COR-L47 (cell line): ENCODE measurements around the gene KAZN.

Experiments
- DNase-seq: peaks from one replicate; lab custom pipeline; 2025; lab: John Stamatoyannopoulos, UW

KAZN gene

DNA sequence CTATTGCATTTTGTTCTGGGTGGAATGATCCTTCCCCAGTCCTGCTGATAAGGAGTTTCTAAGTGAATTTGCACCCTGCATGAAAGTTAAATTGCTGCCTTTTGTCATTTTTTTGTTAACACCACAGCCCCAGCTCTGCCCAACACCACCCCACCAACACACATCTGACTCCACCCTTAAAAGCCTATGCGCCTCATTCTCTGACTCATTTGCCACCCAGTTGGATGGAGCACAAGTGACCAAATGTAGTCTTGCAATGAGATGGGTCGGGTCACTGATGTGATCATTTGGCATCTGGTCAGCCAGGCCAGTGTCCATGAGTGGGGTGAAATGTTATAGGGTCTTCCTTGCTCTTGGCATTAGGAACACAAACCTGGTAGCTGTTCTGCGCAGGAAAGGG, 256.8 kb downstream of the KAZN start:
- DNase-seq = no peak

GRCh38 chr1:14855801-14856200, 257.3 kb downstream of the KAZN start:
- no peak for DNase-seq

DNA sequence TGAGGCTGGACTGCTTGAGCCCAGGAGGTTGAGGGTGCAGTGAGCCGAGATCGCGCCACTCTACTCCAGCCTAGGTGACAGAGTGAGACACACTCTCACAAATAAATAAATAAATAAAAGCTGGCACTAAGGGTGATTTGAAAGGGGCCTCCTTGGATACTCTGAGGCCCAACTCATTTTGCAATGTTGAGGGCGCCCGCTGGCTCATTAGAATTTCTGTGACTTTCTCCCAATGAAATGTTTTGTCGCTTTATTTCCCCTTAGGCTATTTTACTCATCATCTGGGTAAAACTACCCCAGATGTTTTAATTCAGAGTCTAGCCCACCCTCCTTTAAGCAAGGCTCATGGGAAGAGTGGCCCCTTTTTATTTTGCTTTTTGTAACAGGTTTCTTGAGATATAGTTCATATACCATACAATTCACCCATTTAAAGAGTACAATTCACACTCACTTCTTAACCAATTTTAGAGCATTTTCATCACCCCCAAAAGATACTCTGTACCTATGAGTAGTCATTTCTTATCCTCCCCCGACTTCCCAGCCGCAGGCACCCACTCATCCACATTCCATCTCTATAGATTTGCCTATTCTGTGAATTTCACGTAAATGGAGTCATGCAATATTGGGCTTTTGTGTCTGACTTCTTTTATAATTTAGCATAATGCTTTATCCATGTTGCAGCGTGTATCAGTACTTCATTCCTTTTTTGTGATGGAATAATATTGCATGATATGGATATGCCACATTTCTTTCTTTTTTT, 259.1 kb downstream of the KAZN start:
- DNase-seq = no peak

- DNase-seq = no peak
Observed at GRCh38 chr1:14862114-14862771, 263.8 kb downstream of the KAZN start.

DNA sequence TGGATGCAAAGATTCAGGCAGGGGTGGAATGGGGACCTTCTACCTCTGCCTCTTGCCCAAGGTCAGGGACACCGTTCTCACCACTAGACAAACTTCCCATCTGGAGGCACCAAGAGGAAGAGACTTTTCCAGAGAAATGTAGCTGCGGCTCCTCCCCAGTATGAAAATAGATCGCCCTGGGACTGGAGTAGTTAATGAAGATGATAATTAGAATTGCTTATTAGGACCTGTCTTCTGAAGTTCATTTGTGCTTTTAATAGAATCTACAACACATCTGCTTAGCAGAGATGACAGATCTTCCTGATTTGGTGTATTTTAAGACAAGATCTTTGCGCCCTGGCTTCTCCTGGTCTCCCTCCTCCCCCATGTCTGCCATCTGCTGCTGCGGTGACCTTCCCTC, 266.6 kb downstream of the KAZN start:
- DNase-seq = no peak

DNA sequence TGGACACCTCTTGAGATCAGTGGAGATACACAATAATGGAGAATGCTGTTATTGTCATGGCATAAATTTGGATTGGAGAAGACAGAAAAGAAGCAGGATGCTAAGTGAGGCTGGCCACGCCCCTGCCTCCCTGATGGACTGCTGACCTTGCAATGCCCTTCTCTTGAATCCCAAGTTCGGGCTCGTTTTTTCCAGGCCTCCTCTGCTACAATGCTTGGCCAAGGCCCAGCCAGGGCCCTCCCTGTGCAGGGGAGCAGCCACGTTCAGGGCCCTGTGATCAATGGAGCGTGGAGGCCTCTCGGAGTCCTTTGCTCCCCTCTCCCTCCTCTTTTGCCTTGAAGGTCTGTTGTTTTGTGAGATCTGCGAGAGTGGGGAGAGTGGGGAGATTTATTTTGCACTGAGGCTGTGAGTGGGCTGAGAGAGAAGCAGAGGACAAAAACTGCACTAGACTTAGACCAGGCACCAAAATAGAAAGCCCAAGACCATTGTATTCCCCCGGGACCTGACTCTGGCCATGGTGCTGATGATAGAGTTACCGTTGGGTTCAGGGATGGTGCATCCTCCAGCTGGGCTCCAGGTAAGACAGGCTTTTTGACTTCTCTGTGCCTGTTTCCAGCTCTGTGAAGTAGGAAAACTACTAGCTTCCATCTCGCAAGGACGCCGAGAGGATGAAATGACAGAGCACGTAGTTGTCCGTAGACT, 268.6 kb downstream of the KAZN start:
- DNase-seq = no peak

DNA sequence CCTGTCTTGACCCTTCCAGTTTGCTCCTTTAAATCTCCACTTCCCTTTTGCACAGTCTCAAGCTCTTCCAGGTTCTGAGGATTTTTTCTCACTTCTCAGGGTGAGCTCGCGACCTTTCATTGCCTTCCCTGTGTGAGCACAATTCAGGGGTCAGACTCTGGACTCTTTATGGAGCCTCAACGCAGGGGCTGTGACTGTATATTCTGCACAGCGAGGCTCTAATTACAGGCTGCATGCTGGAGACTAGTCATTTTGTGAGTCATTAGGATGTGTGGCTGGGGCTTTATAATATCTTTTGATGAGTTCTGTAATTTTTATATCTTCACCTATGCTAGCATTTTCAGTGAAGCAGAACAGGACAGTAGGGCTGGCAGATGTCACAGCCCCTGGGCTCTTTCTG, 270.7 kb downstream of the KAZN start:
- DNase-seq = peak; percentile 53

- no peak for DNase-seq
Observed at GRCh38 chr1:14871218-14871970, 272.9 kb downstream of the KAZN start.

GRCh38 chr1:14872762-14873161, 274.3 kb downstream of the KAZN start:
- no peak for DNase-seq

DNA sequence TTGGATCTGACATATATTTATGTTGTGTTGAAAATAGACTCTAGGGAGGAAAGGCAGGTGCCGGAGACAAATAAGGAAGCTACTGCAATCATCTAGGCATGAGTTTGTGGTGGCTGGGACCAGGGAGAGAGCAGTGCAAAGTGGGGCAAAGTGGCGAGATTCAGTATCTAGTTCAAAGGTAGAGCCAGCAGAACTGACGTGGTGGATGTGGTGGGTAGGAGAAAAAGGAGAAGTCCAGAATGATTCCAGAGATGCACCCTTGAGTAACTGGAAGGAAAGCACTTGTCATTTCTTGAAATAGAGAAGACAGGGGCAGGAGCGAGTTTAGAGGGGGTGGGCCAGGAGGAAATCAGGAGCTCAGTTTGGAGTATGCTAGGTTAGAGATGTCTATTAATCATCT, 275.2 kb downstream of the KAZN start:
- DNase-seq = no peak

DNA sequence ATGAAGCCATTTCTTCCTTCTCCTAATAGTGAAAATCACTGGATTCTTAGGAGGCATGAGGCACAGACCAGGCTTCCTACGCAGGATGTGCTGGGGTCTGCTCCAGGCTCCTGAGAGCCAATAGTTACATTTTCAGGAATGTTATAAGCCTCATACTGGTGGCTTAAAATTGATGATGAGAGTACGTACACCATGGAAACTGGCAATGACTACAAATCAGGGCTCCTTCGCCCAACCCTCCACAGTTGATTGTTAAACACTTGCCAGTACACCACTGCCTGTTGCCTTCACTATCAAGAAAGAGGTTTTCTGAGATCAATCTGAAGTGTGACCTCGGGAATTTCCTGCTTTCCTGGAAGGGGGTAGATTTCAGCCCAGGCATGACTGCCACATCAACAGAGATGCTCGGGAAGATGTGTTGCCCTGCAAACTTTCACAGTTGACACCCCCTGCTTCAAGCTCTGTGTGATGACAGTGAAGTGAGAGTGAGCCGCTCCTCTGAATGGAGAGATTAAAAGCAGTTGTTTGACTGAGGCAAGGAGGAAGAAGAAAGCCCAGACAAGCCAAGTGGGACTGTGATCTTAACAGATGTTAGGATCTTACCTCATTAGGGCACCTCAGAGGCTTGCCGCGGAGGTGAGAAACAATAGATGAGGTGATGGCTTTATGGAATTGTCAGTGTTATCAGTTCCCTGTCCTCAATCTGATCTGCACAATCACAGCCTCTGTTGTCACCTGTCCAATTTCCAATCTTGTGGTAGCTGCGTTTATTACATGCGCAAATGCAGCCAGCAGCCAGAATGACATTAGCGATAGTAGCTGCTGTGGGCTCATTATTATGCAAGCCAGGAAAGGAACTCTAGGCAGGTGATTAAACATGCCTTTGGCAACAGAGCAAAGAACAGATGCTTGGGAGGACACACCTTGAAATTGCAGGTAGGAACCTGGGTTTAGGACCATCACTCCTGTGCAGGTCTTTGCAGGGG, 277.3 kb downstream of the KAZN start:
- peak; percentile 87 for DNase-seq

DNA sequence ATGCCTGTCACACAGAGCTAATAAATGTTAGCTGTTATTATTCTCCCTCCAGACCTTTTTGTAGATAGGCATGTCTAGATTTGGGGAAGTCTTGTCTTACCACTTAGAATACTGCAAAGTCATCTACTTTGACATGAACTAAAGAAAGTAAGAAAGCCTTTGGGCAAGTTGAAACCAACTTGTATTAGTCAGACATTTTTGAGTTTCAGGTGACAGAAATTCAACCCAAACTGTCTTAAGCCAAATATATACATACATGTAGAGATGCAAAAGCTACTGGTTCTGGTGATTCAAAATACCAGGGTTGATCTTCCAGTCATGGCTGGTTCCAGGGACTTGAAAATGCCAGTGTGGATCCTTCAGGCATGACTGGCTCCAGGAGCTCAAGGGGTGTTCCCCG, 278.3 kb downstream of the KAZN start:
- no peak for DNase-seq

DNA sequence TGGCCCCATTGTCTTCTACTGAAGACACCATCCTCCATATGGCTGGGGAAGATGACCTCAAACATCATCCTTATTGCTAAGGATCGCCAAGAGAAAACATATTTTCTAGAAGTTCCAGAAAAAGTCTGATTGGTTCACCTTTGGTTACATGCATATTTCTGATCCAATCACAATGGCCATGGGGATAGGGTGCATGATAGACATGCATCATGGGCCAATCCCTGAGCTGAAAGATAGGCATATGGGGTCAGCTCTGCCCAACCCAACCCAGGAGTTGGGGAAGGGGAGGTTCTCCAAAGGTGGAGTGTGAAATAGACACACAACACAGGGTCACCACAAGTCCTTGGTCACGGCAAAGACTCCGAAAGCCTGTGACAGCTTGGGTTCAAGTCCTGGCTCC, 278.7 kb downstream of the KAZN start:
- DNase-seq = no peak

- DNase-seq = no peak
Observed at GRCh38 chr1:14878124-14878523, 279.6 kb downstream of the KAZN start.

GRCh38 chr1:14878951-14879350, 280.5 kb downstream of the KAZN start:
- no peak for DNase-seq

DNA sequence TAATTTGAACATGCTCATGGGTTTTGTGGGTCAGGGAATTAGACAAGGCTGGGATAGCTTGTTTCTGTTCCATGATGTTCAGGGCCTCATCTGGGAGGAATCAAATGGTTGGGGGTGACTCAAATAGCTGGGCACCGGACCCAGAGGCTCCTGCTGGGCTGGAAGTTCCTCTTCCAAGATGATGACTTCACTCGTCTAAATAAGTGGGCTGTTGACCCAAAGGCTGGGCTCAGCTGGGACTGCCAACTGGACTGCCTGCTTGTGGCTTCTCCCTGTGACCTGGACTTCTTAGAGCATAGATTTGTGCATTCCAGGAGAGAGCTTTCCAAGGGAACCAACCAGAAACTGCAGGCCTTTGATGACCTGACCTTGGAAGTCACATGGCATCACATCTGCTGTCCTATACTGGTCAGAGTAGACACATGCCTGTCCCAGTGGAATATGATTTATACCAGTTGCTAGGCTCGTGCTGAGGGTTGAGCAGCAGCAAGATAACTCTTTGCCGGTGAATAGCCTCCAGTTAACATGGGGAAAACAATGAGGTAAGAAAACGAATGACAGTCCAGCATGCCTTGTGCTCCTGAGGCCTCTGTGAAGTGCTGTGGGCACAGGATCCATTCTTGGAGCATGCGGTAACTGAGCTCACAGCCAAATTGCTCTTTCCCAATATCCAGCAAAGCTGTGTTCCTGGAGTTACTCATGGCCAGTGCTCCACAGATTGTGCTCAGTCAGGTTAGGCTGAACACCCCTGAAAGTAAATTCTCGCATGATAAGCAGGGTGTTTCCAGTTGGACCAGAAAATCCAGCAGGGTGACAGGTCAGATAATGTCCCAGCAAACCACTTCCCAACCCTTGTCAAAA, 282.2 kb downstream of the KAZN start:
- no peak for DNase-seq

- no peak for DNase-seq
Observed at GRCh38 chr1:14881775-14882672, 283.5 kb downstream of the KAZN start.

- no peak for DNase-seq
Observed at GRCh38 chr1:14884614-14885175, 286.2 kb downstream of the KAZN start.

DNA sequence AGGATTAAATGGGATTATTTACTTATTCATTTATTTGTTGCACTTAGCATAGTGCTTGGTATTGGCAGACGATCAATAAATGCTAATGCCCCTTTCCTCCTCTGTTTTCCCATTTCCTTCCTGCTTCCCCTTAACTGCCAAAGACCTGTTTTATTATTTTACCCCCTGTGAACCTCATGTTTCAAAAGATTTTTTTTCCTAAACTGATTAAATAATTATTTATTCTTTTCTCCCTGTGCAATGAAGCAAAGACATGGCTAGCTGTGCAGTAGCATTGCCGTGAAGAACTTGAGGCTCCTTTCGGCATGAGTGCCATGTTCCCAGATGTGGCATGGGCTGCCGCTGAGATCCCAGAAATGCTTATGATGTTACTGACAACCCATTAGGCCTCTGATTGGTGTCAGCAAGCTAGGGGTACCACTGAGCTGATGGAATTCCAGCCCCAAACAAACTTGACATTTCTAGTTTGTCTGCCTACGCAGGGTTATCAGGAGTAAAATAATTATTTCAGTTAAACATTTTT, 288.6 kb downstream of the KAZN start:
- no peak for DNase-seq
